Fibroblast of skin of right biceps (primary cell): ENCODE results near the gene NFATC2.
"Not testable (repeated sequence)": the region's sequence is repeated elsewhere in the genome, so short reads cannot be mapped to it uniquely, and the experiment has no call there.

Experiments used
- DNase-seq: peaks from one replicate; pipeline ENCODE4 v3.0.0-alpha.2; 2013

Gene NFATC2

GRCh38 chr20:51567622-51568021, 25.1 kb upstream of the NFATC2 start:
- DNase-seq, result no peak

DNA sequence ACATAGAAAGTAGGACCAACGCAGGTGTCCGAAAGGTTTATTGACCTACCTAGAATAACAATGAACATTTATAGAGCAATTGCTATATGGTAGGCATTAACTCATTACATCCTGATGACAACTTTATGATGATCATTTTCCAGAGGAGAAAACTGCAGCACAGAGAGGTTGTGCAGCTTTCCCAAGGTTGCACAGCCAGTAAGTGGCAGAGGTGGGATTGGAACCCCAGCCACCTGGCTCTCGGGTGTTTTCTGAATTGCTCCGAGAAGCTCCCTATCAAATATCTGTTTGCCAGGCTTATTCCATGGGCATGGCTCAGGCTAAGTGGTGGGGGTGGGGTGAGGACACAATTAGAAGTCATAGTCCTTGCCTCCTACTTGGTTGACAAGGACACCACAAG, 24.1 kb upstream of the NFATC2 start:
- DNase-seq, result no peak

- peak; percentile 56 for DNase-seq
Measured at GRCh38 chr20:51565298-51566144, 23.0 kb upstream of the NFATC2 start.

DNA sequence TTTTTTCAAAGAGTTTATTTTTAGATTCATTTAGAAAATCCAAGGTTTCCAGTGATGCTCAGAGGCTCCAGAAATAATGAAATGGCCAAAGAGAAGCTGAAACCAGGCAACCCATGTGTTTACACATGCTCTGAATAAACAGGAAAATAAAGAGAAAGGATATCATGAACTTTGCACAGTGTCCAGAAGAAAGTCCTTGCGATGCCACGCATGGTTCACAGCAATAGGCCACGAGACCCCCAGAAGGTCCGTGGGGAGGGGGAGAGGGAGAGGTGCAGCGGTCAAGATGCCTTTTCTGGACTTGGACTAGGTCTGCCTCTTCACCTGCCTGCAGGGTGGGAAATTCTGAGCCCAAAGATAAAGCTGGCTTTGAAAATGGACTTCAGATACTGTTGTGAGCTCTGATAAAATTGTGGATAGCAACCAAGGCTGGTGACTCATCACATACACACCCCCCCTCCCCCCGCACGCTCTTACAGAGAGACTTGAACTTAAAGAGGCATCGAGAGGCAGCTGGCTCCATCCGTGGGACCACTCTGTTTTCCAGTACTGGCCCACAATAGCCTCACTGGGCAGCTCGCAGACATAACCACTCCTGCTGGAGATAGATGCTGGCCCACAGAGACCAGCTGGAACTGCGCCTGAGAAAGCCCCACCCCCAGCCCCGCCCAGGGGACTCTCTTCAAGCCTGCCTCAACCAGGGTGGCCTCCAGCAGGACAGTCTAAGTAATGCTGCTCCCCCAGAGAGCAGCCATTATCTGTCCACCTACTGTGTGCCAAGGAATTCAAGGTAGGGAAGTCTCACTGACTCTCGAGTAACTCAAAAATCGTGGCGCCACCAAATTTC, 21.2 kb upstream of the NFATC2 start:
- peak; percentile 90 for DNase-seq

- no peak for DNase-seq
Measured at GRCh38 chr20:51563174-51563485, 20.6 kb upstream of the NFATC2 start.

- DNase-seq, result peak; percentile 97
Measured at GRCh38 chr20:51562332-51563173, 20.0 kb upstream of the NFATC2 start.

DNA sequence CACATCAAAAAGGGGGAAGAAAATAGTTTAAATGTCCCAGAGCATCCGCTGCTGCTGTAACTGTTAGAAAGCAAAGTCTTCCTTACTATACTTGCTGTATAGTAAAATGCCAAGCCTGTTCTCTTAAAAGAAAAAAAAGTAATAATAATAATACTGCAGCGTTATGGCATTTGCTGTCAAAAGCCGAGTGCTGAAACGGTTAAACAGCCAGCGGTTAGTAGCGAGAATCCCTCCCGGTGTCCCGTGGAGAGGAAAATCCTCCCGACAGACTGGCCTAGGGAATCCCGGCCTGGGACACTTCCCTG, 19.5 kb upstream of the NFATC2 start:
- no peak for DNase-seq

DNA sequence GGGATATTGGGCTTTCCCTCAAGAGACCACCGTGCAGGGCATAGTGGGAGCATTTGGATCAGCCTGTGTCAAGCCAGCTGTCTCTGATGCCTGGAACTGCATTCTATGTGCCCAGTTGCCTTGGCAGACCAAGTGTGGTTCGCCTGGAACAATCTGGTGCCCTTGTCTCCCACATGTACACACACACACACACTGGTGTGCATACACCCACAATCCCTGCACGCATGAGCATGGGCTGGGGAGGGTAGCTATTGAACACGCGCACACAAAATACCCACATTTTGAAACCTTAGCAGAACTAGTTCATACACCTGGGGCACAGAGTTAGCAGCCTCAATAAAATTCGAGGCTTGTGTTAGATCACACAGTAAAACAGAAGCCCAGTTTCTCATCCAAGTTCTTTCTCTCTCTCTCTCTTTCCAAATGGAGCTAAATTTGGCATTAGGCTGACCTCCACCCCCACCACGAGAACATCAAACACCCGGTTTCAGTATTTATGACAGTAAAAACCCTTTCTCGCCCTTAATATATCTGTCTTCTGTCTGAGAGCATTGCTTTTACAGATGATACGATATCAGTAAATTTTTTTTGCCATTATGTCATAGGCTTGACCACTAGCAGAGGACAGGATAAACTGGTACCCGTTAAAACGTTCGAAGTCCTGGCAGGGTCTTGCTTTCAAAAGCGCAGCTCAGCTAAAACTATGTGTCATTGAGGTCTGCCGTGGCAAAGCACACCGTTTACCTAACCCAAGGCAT, 18.2 kb upstream of the NFATC2 start:
- peak; percentile 18 for DNase-seq

GRCh38 chr20:51560042-51560441, 17.5 kb upstream of the NFATC2 start:
- no peak for DNase-seq

GRCh38 chr20:51554538-51555165, 12.1 kb upstream of the NFATC2 start:
- peak; percentile 93 for DNase-seq

DNA sequence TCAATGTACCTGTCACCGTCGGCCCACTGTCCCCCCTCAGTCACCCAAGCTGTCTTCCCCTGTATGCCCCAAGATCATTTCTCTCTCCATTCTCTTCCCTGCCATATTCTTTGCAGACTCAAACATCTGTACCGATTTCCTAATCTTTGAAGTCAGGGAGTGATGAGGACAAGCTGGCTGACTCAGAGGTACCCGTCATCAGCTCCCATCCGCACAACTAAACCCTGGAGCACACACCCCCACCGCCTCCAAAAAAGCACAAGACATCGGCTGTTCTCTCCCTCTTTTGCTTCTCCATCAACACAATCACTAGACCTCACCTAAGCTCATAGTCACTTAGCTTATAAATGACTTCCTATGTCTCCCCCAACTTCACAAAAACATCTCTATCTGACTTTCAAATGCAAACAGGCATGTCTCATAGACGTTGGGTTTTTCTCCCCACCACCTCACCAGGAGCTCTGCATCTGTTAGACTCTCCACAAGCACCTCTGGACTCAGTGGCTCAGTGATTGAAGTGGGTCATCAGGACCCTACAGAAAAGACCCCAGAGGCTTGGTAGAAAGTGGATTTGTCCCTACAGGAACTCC, 11.5 kb upstream of the NFATC2 start:
- DNase-seq, result peak; percentile 75

GRCh38 chr20:51551186-51551585, 8.7 kb upstream of the NFATC2 start:
- DNase-seq, result no peak

DNA sequence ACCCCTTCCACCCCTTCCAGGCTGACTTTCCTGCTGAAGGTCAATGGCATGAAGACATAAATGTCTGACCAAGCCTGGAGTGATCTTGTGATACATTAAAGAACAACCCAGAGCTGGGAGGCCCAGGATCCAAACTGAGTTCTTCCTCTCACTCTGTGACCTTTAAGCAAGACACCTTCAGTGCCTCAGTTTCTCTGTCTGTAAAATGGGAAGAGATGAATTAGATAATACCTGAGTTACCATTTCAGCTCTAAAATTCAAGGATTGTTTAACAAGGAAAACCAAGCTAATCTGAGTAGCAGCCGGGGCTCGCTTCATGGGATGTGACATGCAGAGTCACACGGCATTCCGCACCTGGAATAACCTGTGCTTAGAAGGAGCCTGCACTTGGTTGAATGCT, 7.0 kb upstream of the NFATC2 start:
- DNase-seq, result no peak

- no peak for DNase-seq
Measured at GRCh38 chr20:51547951-51548350, 5.4 kb upstream of the NFATC2 start.

GRCh38 chr20:51545515-51545914, 3.0 kb upstream of the NFATC2 start:
- DNase-seq, result no peak

GRCh38 chr20:51543422-51543788, 886 bp upstream of the NFATC2 start:
- DNase-seq, result no peak

- DNase-seq, result no peak
Measured at GRCh38 chr20:51542033-51542570, 417 bp downstream of the NFATC2 start.

DNA sequence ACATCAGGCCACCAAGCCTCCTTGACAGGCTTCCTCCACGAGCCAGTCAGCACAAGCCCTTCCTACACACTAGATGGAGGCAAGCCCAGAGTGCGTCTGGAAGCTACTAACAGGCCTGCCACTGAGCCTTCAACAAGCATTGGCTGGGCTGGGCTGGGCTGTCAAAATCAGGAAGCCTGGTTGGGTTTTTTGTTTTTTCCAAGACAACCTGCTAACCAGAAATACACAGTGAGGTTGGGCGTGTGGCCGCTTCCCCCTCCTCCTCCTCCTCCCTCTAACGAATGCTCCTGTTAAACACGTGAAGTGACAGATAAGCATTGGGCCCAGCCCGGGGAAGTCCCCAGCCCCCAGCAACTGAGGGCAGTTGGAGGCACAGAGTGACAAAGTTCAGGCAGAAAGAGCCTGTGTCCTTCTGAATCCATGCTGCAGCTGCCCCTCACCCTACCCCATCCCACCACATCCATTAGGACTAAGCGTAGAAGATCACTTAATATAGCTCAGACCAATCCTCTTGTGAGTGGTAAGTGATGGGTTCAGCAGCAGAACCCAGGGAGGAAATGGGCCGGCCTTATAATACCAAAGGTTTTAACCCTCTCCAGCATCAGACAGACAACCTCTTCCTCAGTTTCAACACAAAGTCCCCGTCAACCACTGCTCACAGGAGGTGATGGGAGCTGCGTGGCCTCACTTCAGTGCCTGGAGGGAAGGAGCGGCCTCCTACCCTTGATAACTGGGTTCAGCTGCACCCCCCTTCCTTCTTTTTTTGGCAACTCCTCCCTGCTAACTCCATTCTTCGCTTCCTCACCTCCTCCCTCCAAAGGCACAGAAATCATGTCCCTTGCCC, 1.1 kb downstream of the NFATC2 start:
- DNase-seq, result peak; percentile 80

- no peak for DNase-seq
Measured at GRCh38 chr20:51540580-51540979, 1.9 kb downstream of the NFATC2 start.

- not testable (repeated sequence) for DNase-seq
Measured at GRCh38 chr20:51540074-51540473, 2.4 kb downstream of the NFATC2 start.
